SU-DHL-6 (cell line): ENCODE data around the gene ANGPTL2.

Source experiments
- H2AFZ ChIP-seq: fragments of 200-600 bp; sonication (generic); 2 replicates; pipeline ENCODE4 v1.6.1; 2014; ENCODE audit warnings: low read depth, mild to moderate bottlenecking, moderate library complexity, mixed read lengths, antibody characterized with exemption, low read length; ENCODE audit not compliant: severe bottlenecking
- H3F3A ChIP-seq: fragments of 200-600 bp; shearing (Covaris generic); 2 replicates; pipeline ENCODE4 v1.6.0; 2016; ENCODE audit warnings: antibody characterized with exemption, mild to moderate bottlenecking; ENCODE audit not compliant: insufficient read depth
- H3K27ac ChIP-seq: fragments of 200-600 bp; sonication (generic); 2 replicates; pipeline ENCODE4 v1.5.1; 2016; ENCODE audit warnings: low read depth, mild to moderate bottlenecking, low read length, moderate library complexity, mixed read lengths
- H3K27me3 ChIP-seq: fragments of 200-600 bp; sonication (generic), shearing (Covaris generic); 2 replicates; pipeline ENCODE4 v1.6.0; 2014; ENCODE audit warnings: mild to moderate bottlenecking, low read length
- H3K36me3 ChIP-seq: fragments of 200-600 bp; sonication (generic); 2 replicates; pipeline ENCODE4 v1.6.1; 2014; ENCODE audit warnings: mild to moderate bottlenecking, low read length, mixed read lengths
- H3K4me2 ChIP-seq: fragments of 300-600, 200-600 bp; shearing (Covaris generic), sonication (generic); 2 replicates; pipeline ENCODE4 v1.6.0; 2014; ENCODE audit warnings: low read length, low read depth, mild to moderate bottlenecking; ENCODE audit not compliant: poor library complexity, severe bottlenecking
- H3K4me3 ChIP-seq: fragments of 200-600 bp; sonication (generic); 2 replicates; pipeline ENCODE4 v1.5.1; 2014; ENCODE audit warnings: antibody characterized with exemption, low read length, mild to moderate bottlenecking, mixed read lengths; ENCODE audit not compliant: insufficient read depth, poor library complexity, severe bottlenecking
- H3K79me2 ChIP-seq: fragments of 200-600 bp; sonication (generic); 2 replicates; pipeline ENCODE4 v1.6.1; 2014; ENCODE audit warnings: mild to moderate bottlenecking, low read length, moderate library complexity; ENCODE audit not compliant: insufficient read depth
- H3K9ac ChIP-seq: fragments of 200-600 bp; sonication (generic); 2 replicates; pipeline ENCODE4 v1.7.0; 2014; ENCODE audit warnings: mild to moderate bottlenecking, low read length
- H3K9me2 ChIP-seq: fragments of 200-600 bp; sonication (generic); replicated peaks from 2 replicates; pipeline ENCODE4 v1.6.1; 2014; ENCODE audit warnings: low read length; ENCODE audit not compliant: insufficient read depth
- H3K9me3 ChIP-seq: fragments of 200-600 bp; sonication (generic); 2 replicates; pipeline ENCODE4 v1.6.1; 2014; ENCODE audit warnings: low read length, mixed read lengths; ENCODE audit not compliant: insufficient read depth
- H4K20me1 ChIP-seq: fragments of 200-600 bp; sonication (generic); 2 replicates; pipeline ENCODE4 v1.6.1; 2014; ENCODE audit warnings: low read depth, mild to moderate bottlenecking, antibody characterized with exemption, low read length, moderate library complexity, mixed read lengths
- EZH2phosphoT487 ChIP-seq: fragments of 200-600 bp; sonication (generic), shearing (Covaris generic); conservative IDR thresholded peaks from 2 replicates; pipeline ENCODE4 v1.6.1; 2018; ENCODE audit warnings: mild to moderate bottlenecking, antibody characterized with exemption, low read length, moderate library complexity, mixed read lengths
- TF ChIP-seq, protein P1 (sequence below): fragments of 200-600 bp; sonication (generic); IDR thresholded peaks from one replicate; pipeline ENCODE4 v1.5.1; 2017; ENCODE audit warnings: antibody characterized with exemption, mild to moderate bottlenecking, low read length, moderate library complexity; ENCODE audit not compliant: insufficient read depth, poor library complexity, severe bottlenecking

Gene ANGPTL2

DNA sequence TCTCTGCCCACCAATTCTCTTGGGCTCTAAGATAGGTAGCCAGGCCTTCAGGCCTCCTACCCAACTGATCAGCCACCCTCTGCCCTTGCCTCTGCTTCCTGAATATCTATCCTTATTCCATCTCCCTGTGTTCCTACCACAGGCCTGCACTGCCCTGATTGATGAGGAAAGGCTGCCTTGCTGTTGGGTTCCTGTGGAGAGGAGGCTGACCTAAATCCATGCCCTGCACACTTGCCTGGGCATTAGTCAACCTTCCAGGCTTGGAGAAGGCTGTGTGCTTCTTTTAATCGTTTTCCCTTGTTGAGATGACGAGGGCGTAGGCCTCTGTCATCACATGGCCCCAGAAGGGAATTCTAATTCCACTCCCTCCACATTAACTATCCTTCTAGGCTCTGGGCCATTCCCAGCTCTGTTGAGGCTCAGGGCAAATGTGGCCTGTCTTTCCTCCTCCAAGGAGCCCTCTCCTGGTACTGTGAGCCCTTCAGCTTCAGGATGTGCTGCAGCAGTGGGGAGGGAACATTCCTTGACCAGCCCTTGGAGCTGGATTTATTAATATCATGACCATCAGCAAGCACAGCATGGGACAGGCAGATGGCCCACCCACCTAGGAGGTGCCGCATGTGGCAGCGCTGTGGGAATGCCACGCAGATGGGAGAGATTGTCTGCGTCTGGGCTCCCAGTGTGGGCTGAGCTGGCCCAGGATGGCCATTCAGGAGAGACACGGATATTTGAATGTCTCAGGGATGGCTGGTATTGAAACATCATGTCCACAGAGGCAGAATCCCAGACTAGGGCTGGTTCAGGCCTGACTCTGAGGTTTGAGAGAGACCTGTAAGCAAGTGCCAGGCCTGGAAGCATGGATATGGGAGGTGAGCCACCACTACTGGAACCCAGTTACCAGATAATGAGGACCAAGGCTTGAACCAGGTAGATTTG is 40.9 kb downstream of the ANGPTL2 start:
- no peak overlapping the region for H2AFZ ChIP-seq
- H3F3A ChIP-seq, result no peaks in the 10 kb centered on the region
- no peaks in the 10 kb centered on the region for H3K79me2 ChIP-seq
- H3K4me3 ChIP-seq, result no peak overlapping the region
- H3K27me3 ChIP-seq, result no peaks in the 10 kb centered on the region
- no peak overlapping the region for H3K27ac ChIP-seq
- no peaks in the 10 kb centered on the region for H3K36me3 ChIP-seq
- H4K20me1 ChIP-seq, result 0 out of 2 replicates have a peak, but pooled peaks cover 4% of the 10 kb centered on the region
- no peak overlapping the region for H3K9ac ChIP-seq
- TF ChIP-seq, protein P1, sequence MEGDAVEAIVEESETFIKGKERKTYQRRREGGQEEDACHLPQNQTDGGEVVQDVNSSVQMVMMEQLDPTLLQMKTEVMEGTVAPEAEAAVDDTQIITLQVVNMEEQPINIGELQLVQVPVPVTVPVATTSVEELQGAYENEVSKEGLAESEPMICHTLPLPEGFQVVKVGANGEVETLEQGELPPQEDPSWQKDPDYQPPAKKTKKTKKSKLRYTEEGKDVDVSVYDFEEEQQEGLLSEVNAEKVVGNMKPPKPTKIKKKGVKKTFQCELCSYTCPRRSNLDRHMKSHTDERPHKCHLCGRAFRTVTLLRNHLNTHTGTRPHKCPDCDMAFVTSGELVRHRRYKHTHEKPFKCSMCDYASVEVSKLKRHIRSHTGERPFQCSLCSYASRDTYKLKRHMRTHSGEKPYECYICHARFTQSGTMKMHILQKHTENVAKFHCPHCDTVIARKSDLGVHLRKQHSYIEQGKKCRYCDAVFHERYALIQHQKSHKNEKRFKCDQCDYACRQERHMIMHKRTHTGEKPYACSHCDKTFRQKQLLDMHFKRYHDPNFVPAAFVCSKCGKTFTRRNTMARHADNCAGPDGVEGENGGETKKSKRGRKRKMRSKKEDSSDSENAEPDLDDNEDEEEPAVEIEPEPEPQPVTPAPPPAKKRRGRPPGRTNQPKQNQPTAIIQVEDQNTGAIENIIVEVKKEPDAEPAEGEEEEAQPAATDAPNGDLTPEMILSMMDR, result no peak
- no peak for TF ChIP-seq EZH2phosphoT487
- no peaks in the 10 kb centered on the region for H3K9me3 ChIP-seq
- H3K9me2 ChIP-seq, result no peaks in the 10 kb centered on the region
- no peak overlapping the region for H3K4me2 ChIP-seq

DNA sequence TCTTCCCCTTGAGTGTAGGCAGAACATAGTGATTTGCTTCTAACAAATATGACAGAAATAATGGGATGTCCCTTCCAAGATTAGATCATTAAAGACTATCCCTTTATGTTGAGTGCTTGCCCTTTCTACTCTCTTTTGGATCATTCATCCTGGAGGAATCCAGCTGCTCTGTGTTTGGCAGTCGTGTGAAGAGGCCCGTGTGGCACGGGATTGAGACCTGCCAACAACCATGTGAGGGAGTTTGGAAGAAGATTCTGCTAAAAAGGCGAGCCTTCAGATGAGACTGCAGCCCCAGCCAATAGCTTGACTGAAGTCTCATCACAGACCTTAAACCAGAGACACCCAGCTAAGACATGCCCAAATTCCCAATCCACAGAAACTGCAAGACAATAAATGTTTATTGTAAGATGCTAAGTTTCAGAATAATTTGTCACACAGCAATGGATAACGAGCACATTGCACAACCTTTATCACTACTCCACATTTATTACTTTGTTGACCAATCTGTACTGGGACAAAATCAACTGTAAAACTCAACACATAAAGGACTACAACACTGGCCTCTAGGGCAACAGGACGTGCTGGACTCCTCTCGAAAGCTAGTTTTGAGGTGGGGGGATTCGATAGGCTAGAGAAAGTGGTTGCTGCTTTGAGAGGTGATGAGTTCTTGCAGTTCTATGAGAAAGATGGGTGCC is 42.8 kb downstream of the ANGPTL2 start:
- H3F3A ChIP-seq, result no peaks in the 10 kb centered on the region
- H2AFZ ChIP-seq, result no peak overlapping the region
- H3K9me2 ChIP-seq, result no peaks in the 10 kb centered on the region
- no peaks in the 10 kb centered on the region for H3K36me3 ChIP-seq
- TF ChIP-seq, protein P1, result no peak
- TF ChIP-seq EZH2phosphoT487, result no peak
- H3K9me3 ChIP-seq, result no peaks in the 10 kb centered on the region
- no peaks in the 10 kb centered on the region for H4K20me1 ChIP-seq
- H3K27me3 ChIP-seq, result no peaks in the 10 kb centered on the region
- H3K27ac ChIP-seq, result no peak overlapping the region
- H3K4me2 ChIP-seq, result no peak overlapping the region
- H3K79me2 ChIP-seq, result no peaks in the 10 kb centered on the region
- H3K4me3 ChIP-seq, result no peak overlapping the region
- H3K9ac ChIP-seq, result no peak overlapping the region

DNA sequence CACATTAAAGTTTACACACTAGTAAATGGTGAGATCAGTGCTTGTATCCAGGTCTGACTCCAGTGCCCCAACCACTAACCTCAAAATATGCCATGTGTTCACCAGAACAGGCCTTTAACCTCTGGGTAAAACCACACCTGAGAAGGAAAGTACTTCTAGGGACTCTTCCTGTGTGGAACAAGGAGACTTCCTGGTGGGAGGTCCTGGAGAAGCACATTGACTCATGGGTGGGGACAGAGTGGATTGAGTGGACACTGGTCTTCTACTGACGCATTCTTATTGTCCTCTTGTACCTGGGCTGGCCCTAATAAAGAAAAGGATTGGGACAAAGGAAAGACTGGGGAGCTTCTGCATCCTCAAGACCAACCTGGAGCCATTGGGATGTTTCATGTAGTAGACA is 43.4 kb downstream of the ANGPTL2 start:
- Histone ChIP-seq H4K20me1 (no peaks in the 10 kb centered on the region), H2AFZ (no peak overlapping the region), H3K4me3 (no peak overlapping the region), H3K4me2 (no peak overlapping the region), H3K27me3 (no peaks in the 10 kb centered on the region), H3K9me2 (no peaks in the 10 kb centered on the region), H3K9me3 (no peaks in the 10 kb centered on the region), H3K36me3 (no peaks in the 10 kb centered on the region), H3K9ac (no peak overlapping the region), H3K27ac (no peak overlapping the region), H3F3A (no peaks in the 10 kb centered on the region), H3K79me2 (no peaks in the 10 kb centered on the region)
- TF ChIP-seq, protein P1, result no peak
